K562 (cell line): Measurements from ENCODE around the gene RARRES2. TPM values are rescaled to one million over a fixed set of nuclear protein-coding genes. Genes with fewer than 3 reads are reported as not detected.
A peak's percentile ranks its signal among the peaks of the same experiment; 100 is the strongest.

Experiments used
- CTBP1 ChIP-seq: fragments of 450-650 bp; IDR thresholded peaks from 2 replicates; pipeline ENCODE4 v1.6.1; 2016; ENCODE audit warnings: borderline replicate concordance
- CTCF ChIP-seq, 3 experiments: IDR thresholded peaks in 2 of 3; conservative IDR thresholded peaks in 1 of 3; 2 replicates each; pipeline ENCODE4 v1.5.1; 2011 to 2012; ENCODE audit warnings: low read length in 3 of 3, mild to moderate bottlenecking in 3 of 3, control low read depth in 2 of 3, improper control_type of control experiment in 1 of 3, inconsistent platforms in 1 of 3, low read depth in 1 of 3, mixed read lengths in 1 of 3, moderate library complexity in 1 of 3; ENCODE audit not compliant: insufficient read depth in 2 of 3
- DACH1 ChIP-seq: fragments of 450-650 bp; IDR thresholded peaks from 2 replicates; pipeline ENCODE4 v1.6.1; 2018; ENCODE audit not compliant: partially characterized antibody
- GTF2B ChIP-seq: IDR thresholded peaks from 2 replicates; pipeline ENCODE4 v1.6.1; 2011; ENCODE audit not compliant: insufficient read length; ENCODE audit errors: extremely low read depth
- HDAC6 ChIP-seq: IDR thresholded peaks from 2 replicates; pipeline ENCODE4 v1.6.1; 2012; ENCODE audit warnings: low read depth, mild to moderate bottlenecking, control low read depth, inconsistent platforms, low read length, moderate library complexity
- KLF10 ChIP-seq: fragments of 250-450 bp; sonication (Bioruptor Pico); IDR thresholded peaks from 2 replicates; pipeline ENCODE4 v1.6.1; 2021; ENCODE audit warnings: matching md5 sums
- MECOM ChIP-seq: fragments of 250-450 bp; sonication (Bioruptor Pico); IDR thresholded peaks from 2 replicates; pipeline ENCODE4 v1.8.0; 2022; ENCODE audit warnings: inconsistent platforms
- POLR2AphosphoS5 ChIP-seq: IDR thresholded peaks from 2 replicates; pipeline ENCODE4 v1.6.1; 2011; ENCODE audit warnings: mild to moderate bottlenecking, low read depth, low read length, moderate library complexity; ENCODE audit not compliant: control insufficient read depth, insufficient read depth
- RBBP5 ChIP-seq: fragments of 200-600 bp; sonication (generic); IDR thresholded peaks from 2 replicates; pipeline ENCODE4 v1.6.1; 2012; ENCODE audit warnings: borderline replicate concordance, mild to moderate bottlenecking, low read length, control low read depth, inconsistent platforms; ENCODE audit not compliant: insufficient read depth, poor library complexity, severe bottlenecking
- SAFB ChIP-seq: fragments of 200-400 bp; formaldehyde crosslinking; IDR thresholded peaks from 2 replicates; pipeline ENCODE4 v1.6.1; 2017; ENCODE audit warnings: low read depth, low read length, borderline replicate concordance
- TSHZ1 ChIP-seq: fragments of 250-450 bp; sonication (Bioruptor Pico); IDR thresholded peaks from 2 replicates; pipeline ENCODE4 v1.4.0; 2020; ENCODE audit warnings: mild to moderate bottlenecking, moderate library complexity
- ZHX1 ChIP-seq: fragments of 150-350 bp; conservative IDR thresholded peaks from 2 replicates; pipeline ENCODE4 v1.6.1; 2014; ENCODE audit warnings: low read length
- ZKSCAN1 ChIP-seq: fragments of 150-350 bp; IDR thresholded peaks from 2 replicates; pipeline ENCODE4 v1.6.1; 2016; ENCODE audit warnings: low read depth, low read length
- ZNF140 ChIP-seq: fragments of 250-450 bp; sonication (Bioruptor Pico); IDR thresholded peaks from 2 replicates; pipeline ENCODE4 v1.8.0; 2021; ENCODE audit warnings: moderate library complexity, mild to moderate bottlenecking, inconsistent platforms
- ZNF263 ChIP-seq: sonication (generic); formaldehyde crosslinking; IDR thresholded peaks from 2 replicates; pipeline ENCODE4 v1.8.0; 2022; ENCODE audit warnings: mild to moderate bottlenecking, missing genetic modification reagents, borderline replicate concordance
- ZNF282 ChIP-seq: sonication (generic); formaldehyde crosslinking; IDR thresholded peaks from 2 replicates; pipeline ENCODE4 v1.8.1; 2023; ENCODE audit warnings: missing genetic modification reagents
- ZSCAN29 ChIP-seq: fragments of 450-650 bp; IDR thresholded peaks from 2 replicates; pipeline ENCODE4 v1.6.1; 2017
- polyA plus RNA-seq, 8 experiments: library from polyadenylated mRNA; depleted of rRNA in 4 of 8; stranded (reverse) in 5 of 8; unstranded in 3 of 8; fragments of >200 nt; fragmentation: Nextera tagmentation in 2 of 8; fragmentation: Illumina TruSeq in 1 of 8; extraction: Ambion mirVana in 2 of 8; extraction: Trizol in 1 of 8; gene quantifications; 2 replicates each; pipeline versions ENCODE4 v1.2.1 to v1.2.3, GENCODE V29; 2011 to 2014; ENCODE audit warnings: inconsistent platforms in 1 of 8, missing spikeins in 1 of 8
- total RNA-seq, 7 experiments: library from RNA; depleted of rRNA in 6 of 7; stranded (reverse); fragments of >200 nt in 6 of 7; fragmentation: Illumina TruSeq in 2 of 7; extraction: Trizol in 2 of 7; gene quantifications; 2 replicates each; pipeline versions ENCODE4 v1.2.1 to v1.2.3, GENCODE V29; 2011 to 2021; ENCODE audit warnings: low replicate concordance in 1 of 7
- TF ChIP-seq, protein P1 (sequence below), 2 experiments: fragments of 450-650 bp in 1 of 2; sonication (generic) in 1 of 2; formaldehyde crosslinking; conservative IDR thresholded peaks; 2 replicates each; pipeline versions ENCODE4 v1.4.0 to v1.8.1; 2020 to 2022; ENCODE audit warnings: mild to moderate bottlenecking in 1 of 2, missing genetic modification reagents in 1 of 2

The RARRES2 gene
- total and polyA plus RNA-seq, 9 of the 15 experiments (the other 6 are each of a cell fraction or from before 2014, with no cell fraction given) = 0.11 to 1.7 (median 0.23) TPM; not detected in 6

- no peak for TF ChIP-seq ZHX1
- TF ChIP-seq ZSCAN29 = no peak
- no peak for TF ChIP-seq TSHZ1 (CRISPR knock-in tag)
- TF ChIP-seq, protein P1, sequence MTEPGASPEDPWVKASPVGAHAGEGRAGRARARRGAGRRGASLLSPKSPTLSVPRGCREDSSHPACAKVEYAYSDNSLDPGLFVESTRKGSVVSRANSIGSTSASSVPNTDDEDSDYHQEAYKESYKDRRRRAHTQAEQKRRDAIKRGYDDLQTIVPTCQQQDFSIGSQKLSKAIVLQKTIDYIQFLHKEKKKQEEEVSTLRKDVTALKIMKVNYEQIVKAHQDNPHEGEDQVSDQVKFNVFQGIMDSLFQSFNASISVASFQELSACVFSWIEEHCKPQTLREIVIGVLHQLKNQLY (CRISPR knock-in tag; conservative IDR thresholded peaks at IDR 0.05) = no peak
- no peak; the same call in 1 of the 2 replicates for TF ChIP-seq ZNF263 (CRISPR knock-in tag)
- peak; percentile 92 for TF ChIP-seq RBBP5
- TF ChIP-seq HDAC6 = 0 out of 2 replicates have a peak, but pooled peaks have one; percentile 84
- TF ChIP-seq SAFB = no peak
- TF ChIP-seq KLF10 (CRISPR knock-in tag) = no peak
- TF ChIP-seq ZKSCAN1 = no peak
- TF ChIP-seq CTCF (IDR thresholded peaks at IDR 0.05 in 2 of 3, conservative IDR thresholded peaks at IDR 0.05 in 1 of 3; ENCODE audit: insufficient read depth in 2 of 3, low read depth in 1 of 3, low read length in 3 of 3) = peak in 2 of 3 experiments; percentile 9 to 14; a peak in 1 of 6 replicates
- peak; percentile 93 for TF ChIP-seq CTBP1
- no peak for TF ChIP-seq ZNF282 (CRISPR knock-in tag)
- TF ChIP-seq GTF2B = no peak
- TF ChIP-seq POLR2AphosphoS5 = peak; percentile 82; the same call in 1 of the 2 replicates
- TF ChIP-seq DACH1 = no peak
- no peak for TF ChIP-seq MECOM (CRISPR knock-in tag)
- no peak for TF ChIP-seq ZNF140 (CRISPR knock-in tag)
Observed at GRCh38 chr7:150378853-150379440, 37.5 kb upstream of the RARRES2 start, which contains the start of gene ZNF775 (continued).
